ENCODE measurements around the gene SSBP3.
"Not testable (repeated sequence)": the region's sequence is repeated elsewhere in the genome, so short reads cannot be mapped to it uniquely, and the experiment has no call there.

Gene SSBP3

GRCh38 chr1:54348700-54349021 is 57.5 kb downstream of the SSBP3 start:
- no peak for DNase-seq (ENCODE audit: low read depth, low spot score)

- no peak for DNase-seq (ENCODE audit: low read depth, low spot score)
Measured at GRCh38 chr1:54347955-54348699, 58.1 kb downstream of the SSBP3 start.

GRCh38 chr1:54347261-54347954 is 58.8 kb downstream of the SSBP3 start:
- no peak for DNase-seq (ENCODE audit: low read depth, low spot score)

- DNase-seq (ENCODE audit: low read depth, low spot score): not testable (repeated sequence)
Measured at GRCh38 chr1:54345548-54345947, 60.6 kb downstream of the SSBP3 start.

- no peak for DNase-seq (ENCODE audit: low read depth, low spot score)
Measured at GRCh38 chr1:54345116-54345515, 61.1 kb downstream of the SSBP3 start.

GRCh38 chr1:54342742-54343687 is 63.2 kb downstream of the SSBP3 start:
- no peak for DNase-seq (ENCODE audit: low read depth, low spot score)

- DNase-seq (ENCODE audit: low read depth, low spot score): no peak
Measured at GRCh38 chr1:54342288-54342687, 63.9 kb downstream of the SSBP3 start.

- no peak for DNase-seq (ENCODE audit: low read depth, low spot score)
Measured at GRCh38 chr1:54341763-54342162, 64.4 kb downstream of the SSBP3 start.

GRCh38 chr1:54340878-54341277 is 65.3 kb downstream of the SSBP3 start:
- DNase-seq (ENCODE audit: low read depth, low spot score): no peak

GRCh38 chr1:54340434-54340833 is 65.8 kb downstream of the SSBP3 start:
- no peak for DNase-seq (ENCODE audit: low read depth, low spot score)

GRCh38 chr1:54339126-54339525 is 67.1 kb downstream of the SSBP3 start:
- no peak for DNase-seq (ENCODE audit: low read depth, low spot score)

GRCh38 chr1:54338464-54338863 is 67.7 kb downstream of the SSBP3 start:
- no peak for DNase-seq (ENCODE audit: low read depth, low spot score)

GRCh38 chr1:54337928-54338327 is 68.3 kb downstream of the SSBP3 start:
- DNase-seq (ENCODE audit: low read depth, low spot score): no peak

- DNase-seq (ENCODE audit: low read depth, low spot score): no peak
Measured at GRCh38 chr1:54337034-54337433, 69.2 kb downstream of the SSBP3 start.

- DNase-seq (ENCODE audit: low read depth, low spot score): no peak
Measured at GRCh38 chr1:54336116-54336515, 70.1 kb downstream of the SSBP3 start.

- DNase-seq (ENCODE audit: low read depth, low spot score): no peak
Measured at GRCh38 chr1:54335755-54336108, 70.5 kb downstream of the SSBP3 start.

- no peak for DNase-seq (ENCODE audit: low read depth, low spot score)
Measured at GRCh38 chr1:54335011-54335754, 71.0 kb downstream of the SSBP3 start.

- DNase-seq (ENCODE audit: low read depth, low spot score): no peak
Measured at GRCh38 chr1:54332781-54333585, 73.2 kb downstream of the SSBP3 start.

- no peak for DNase-seq (ENCODE audit: low read depth, low spot score)
Measured at GRCh38 chr1:54331843-54332463, 74.2 kb downstream of the SSBP3 start.

GRCh38 chr1:54331091-54331772 is 75.0 kb downstream of the SSBP3 start:
- no peak for DNase-seq (ENCODE audit: low read depth, low spot score)

Data from activated naive CD8-positive, alpha-beta T cell treated with anti-CD3 and anti-CD28 coated beads, Interleukin-2, amount 50 U/mL, for 16 hours (primary cell).